WTC11 (cell line): ENCODE results near the gene SPEN. TPM values are rescaled to one million over a fixed set of nuclear protein-coding genes. Genes with fewer than 3 reads are reported as not detected.

Experiments
- ATAC-seq: fragments of 200-7000 bp; cut with Tn5 transposase; 2 replicates; pipeline ENCODE4 v1.10.0; 2021; ENCODE audit warnings: mild to moderate bottlenecking, moderate library complexity
- CTCF ChIA-PET: fragments of 300-600 bp; sonication (Branson Sonifier 250); formaldehyde crosslinking; loops from one replicate; lab custom pipeline; 2021; ENCODE audit warnings: antibody characterized with exemption; lab: Charles Lee
- POLR2A ChIA-PET: fragments of 350-600 bp; sonication (Branson Sonifier 250); formaldehyde crosslinking; loops from one replicate; lab custom pipeline; 2021; ENCODE audit warnings: antibody characterized with exemption; lab: Charles Lee
- DNase-seq: peaks from one replicate; pipeline ENCODE4 v3.0.0; 2021; ENCODE audit warnings: low spot score
- H3K27ac Mint-ChIP-seq: 2 replicates; pipeline ENCODE4 v1.8.0; 2021; ENCODE audit warnings: mixed read lengths
- H3K27me3 Mint-ChIP-seq: 2 replicates; pipeline ENCODE4 v1.8.0; 2021; ENCODE audit warnings: low read depth, mild to moderate bottlenecking, moderate library complexity, mixed read lengths
- H3K36me3 Mint-ChIP-seq: 2 replicates; pipeline ENCODE4 v1.8.0; 2021; ENCODE audit warnings: mixed read lengths
- H3K4me1 Mint-ChIP-seq: 2 replicates; pipeline ENCODE4 v1.8.0; 2022; ENCODE audit warnings: mixed read lengths
- H3K4me3 Mint-ChIP-seq: 2 replicates; pipeline ENCODE4 v1.8.0; 2021; ENCODE audit warnings: mild to moderate bottlenecking, moderate library complexity, mixed read lengths
- H3K9me3 Mint-ChIP-seq: 2 replicates; pipeline ENCODE4 v1.8.0; 2021; ENCODE audit warnings: mixed read lengths
- AFF4 ChIP-seq: sonication (generic); formaldehyde crosslinking; IDR thresholded peaks from 2 replicates; pipeline ENCODE4 v1.8.1; 2023; ENCODE audit warnings: mild to moderate bottlenecking, missing genetic modification reagents, borderline replicate concordance
- AR ChIP-seq: fragments of 250-450 bp; sonication (Bioruptor Pico); IDR thresholded peaks from 2 replicates; pipeline ENCODE4 v1.9.0; 2021; ENCODE audit warnings: mild to moderate bottlenecking
- CBFB ChIP-seq: sonication (generic); formaldehyde crosslinking; IDR thresholded peaks from 2 replicates; pipeline ENCODE4 v1.8.1; 2022; ENCODE audit warnings: mild to moderate bottlenecking, low read depth, missing genetic modification reagents
- E2F1 ChIP-seq: sonication (generic); formaldehyde crosslinking; IDR thresholded peaks from 2 replicates; pipeline ENCODE4 v1.8.0; 2022; ENCODE audit warnings: mild to moderate bottlenecking, missing genetic modification reagents
- E2F5 ChIP-seq: sonication (generic); formaldehyde crosslinking; IDR thresholded peaks from 2 replicates; pipeline ENCODE4 v1.8.1; 2022; ENCODE audit warnings: mild to moderate bottlenecking, moderate library complexity, missing genetic modification reagents
- ELF4 ChIP-seq: sonication (generic); formaldehyde crosslinking; IDR thresholded peaks from 2 replicates; pipeline ENCODE4 v1.8.1; 2022; ENCODE audit warnings: low read depth, mild to moderate bottlenecking, moderate library complexity, missing genetic modification reagents
- NFYB ChIP-seq: sonication (generic); formaldehyde crosslinking; conservative IDR thresholded peaks from 2 replicates; pipeline ENCODE4 v1.8.0; 2022; ENCODE audit warnings: low read depth, missing genetic modification reagents
- RELA ChIP-seq: sonication (generic); formaldehyde crosslinking; IDR thresholded peaks from 2 replicates; pipeline ENCODE4 v1.8.1; 2022; ENCODE audit warnings: missing genetic modification reagents, mild to moderate bottlenecking, borderline replicate concordance
- SOX15 ChIP-seq: fragments of 250-450 bp; sonication (Bioruptor Pico); IDR thresholded peaks from 2 replicates; pipeline ENCODE4 v1.9.0; 2021; ENCODE audit warnings: mild to moderate bottlenecking
- TEAD1 ChIP-seq: sonication (generic); formaldehyde crosslinking; IDR thresholded peaks from 2 replicates; pipeline ENCODE4 v1.8.0; 2022; ENCODE audit warnings: mild to moderate bottlenecking, missing genetic modification reagents
- ZBTB21 ChIP-seq: sonication (generic); formaldehyde crosslinking; IDR thresholded peaks from 2 replicates; pipeline ENCODE4 v1.8.1; 2023; ENCODE audit warnings: mild to moderate bottlenecking, missing genetic modification reagents, borderline replicate concordance
- ZNF138 ChIP-seq: sonication (generic); formaldehyde crosslinking; conservative IDR thresholded peaks from 2 replicates; pipeline ENCODE4 v1.8.1; 2022; ENCODE audit warnings: mild to moderate bottlenecking, moderate library complexity, missing genetic modification reagents
- ZNF219 ChIP-seq: sonication (generic); formaldehyde crosslinking; IDR thresholded peaks from 2 replicates; pipeline ENCODE4 v1.8.0; 2023; ENCODE audit warnings: missing genetic modification reagents, mild to moderate bottlenecking, borderline replicate concordance
- ZNF232 ChIP-seq: sonication (generic); formaldehyde crosslinking; IDR thresholded peaks from 2 replicates; pipeline ENCODE4 v1.8.0; 2022; ENCODE audit warnings: mild to moderate bottlenecking, missing genetic modification reagents
- total RNA-seq: library from RNA; stranded (reverse); gene quantifications from 3 replicates; pipeline ENCODE4 v1.2.3, GENCODE V29; 2021

SPEN gene
- total RNA-seq, 1 experiment from 2014 or later, result 48.8 TPM

GRCh38 chr1:15799004-15799867, 48.3 kb upstream of the SPEN start:
- Mint-ChIP-seq H3K36me3 (no peaks in the 10 kb centered on the region), H3K4me3 (no peak overlapping the region), H3K27me3 (no peaks in the 10 kb centered on the region), H3K27ac (0 out of 2 replicates have a peak overlapping the region, but pooled peaks have one; percentile 50), H3K4me1 (peaks cover 19% of the 10 kb centered on the region), H3K9me3 (no peaks in the 10 kb centered on the region)
- CTCF ChIA-PET, result interaction anchor here (0.7 to 5.0 kb wide), 6 partner anchors 8 to 149 kb away, joined by 3 to 32 read pairs (median 8); no protein-coding TSS in a partner anchor
- DNase-seq (no peak), ATAC-seq (peak; percentile 10; the same call in 1 of the 2 replicates)
- no peak for TF ChIP-seq RELA (CRISPR knock-in tag)
- TF ChIP-seq ZNF138 (CRISPR knock-in tag), result no peak
- TF ChIP-seq ZNF232 (CRISPR knock-in tag), result no peak
- no peak for TF ChIP-seq ZBTB21 (CRISPR knock-in tag)
- TF ChIP-seq E2F1 (CRISPR knock-in tag), result no peak
- POLR2A ChIA-PET, result no interaction called here

GRCh38 chr1:15799928-15800835, 47.3 kb upstream of the SPEN start:
- ChIA-PET POLR2A (interaction anchor here (0.8 kb wide), 1 partner anchor 59 kb away, joined by 3 read pairs; no protein-coding TSS in a partner anchor), CTCF (interaction anchor here (1.2 to 5.0 kb wide), 7 partner anchors 9 to 176 kb away, joined by 3 to 32 read pairs (median 5); partner anchors contain the start of gene ZBTB17)
- Mint-ChIP-seq H3K27me3 (no peaks in the 10 kb centered on the region), H3K4me1 (peaks cover 19% of the 10 kb centered on the region), H3K27ac (peak overlapping the region; percentile 81), H3K9me3 (no peaks in the 10 kb centered on the region), H3K36me3 (no peaks in the 10 kb centered on the region), H3K4me3 (no peak overlapping the region)
- TF ChIP-seq ELF4 (no peak), E2F1 (CRISPR knock-in tag) (no peak), ZNF219 (CRISPR knock-in tag) (no peak), AR (CRISPR knock-in tag) (no peak), ZNF138 (CRISPR knock-in tag) (no peak)
- DNase-seq (peak; percentile 37), ATAC-seq (peak; percentile 72)

GRCh38 chr1:15802234-15802965, 45.1 kb upstream of the SPEN start:
- Mint-ChIP-seq H3K4me3 (no peak overlapping the region), H3K27ac (no peak overlapping the region), H3K4me1 (peaks cover 19% of the 10 kb centered on the region), H3K9me3 (no peaks in the 10 kb centered on the region), H3K27me3 (no peaks in the 10 kb centered on the region; the same call in 1 of the 2 replicates), H3K36me3 (no peaks in the 10 kb centered on the region)
- ChIA-PET POLR2A (no interaction called here), CTCF (interaction anchor here (1.5 to 5.0 kb wide), 5 partner anchors 11 to 253 kb away, joined by 3 to 31 read pairs (median 14); no protein-coding TSS in a partner anchor)
- ATAC-seq (no peak), DNase-seq (no peak)
- TF ChIP-seq E2F5 (CRISPR knock-in tag), result no peak
- no peak for TF ChIP-seq SOX15 (CRISPR knock-in tag)
- no peak for TF ChIP-seq AFF4 (CRISPR knock-in tag)
- TF ChIP-seq NFYB (CRISPR knock-in tag), result no peak
- no peak for TF ChIP-seq TEAD1 (CRISPR knock-in tag)
- TF ChIP-seq CBFB (CRISPR knock-in tag), result no peak
